Immature natural killer cell (primary cell): ENCODE data around the gene GRM4. TPM values are rescaled to one million over a fixed set of nuclear protein-coding genes. Genes with fewer than 3 reads are reported as not detected.

Experiments
- DNase-seq, 3 donors: peaks; one replicate each; pipeline ENCODE4 v3.0.0; 2022; ENCODE audit warnings: mixed read lengths in 1 of 3
- H3K27ac Mint-ChIP-seq, 6 donors: one replicate each; pipeline ENCODE4 v1.8.0; 2020; ENCODE audit warnings: mixed read lengths in 6 of 6, mild to moderate bottlenecking in 5 of 6, inconsistent platforms in 4 of 6, moderate library complexity in 3 of 6
- H3K27me3 Mint-ChIP-seq, 3 donors: one replicate each; pipeline ENCODE4 v1.8.0; 2020 to 2021; ENCODE audit warnings: low read depth in 3 of 3, mild to moderate bottlenecking in 3 of 3, mixed read lengths in 3 of 3, moderate library complexity in 3 of 3, inconsistent platforms in 1 of 3
- H3K36me3 Mint-ChIP-seq, 3 donors: one replicate each; pipeline ENCODE4 v1.8.0; 2020; ENCODE audit warnings: mixed read lengths in 3 of 3, inconsistent platforms in 2 of 3, mild to moderate bottlenecking in 2 of 3
- H3K4me1 Mint-ChIP-seq, 2 donors: one replicate each; pipeline ENCODE4 v1.8.0; 2020; ENCODE audit warnings: inconsistent platforms in 2 of 2, mild to moderate bottlenecking in 2 of 2, mixed read lengths in 2 of 2, moderate library complexity in 1 of 2
- H3K4me3 Mint-ChIP-seq, 5 donors: one replicate each; pipeline ENCODE4 v1.8.0; 2020; ENCODE audit warnings: mild to moderate bottlenecking in 5 of 5, mixed read lengths in 5 of 5, inconsistent platforms in 3 of 5, moderate library complexity in 3 of 5
- H3K9me3 Mint-ChIP-seq, 6 donors: one replicate each; pipeline ENCODE4 v1.8.0; 2020; ENCODE audit warnings: mild to moderate bottlenecking in 6 of 6, mixed read lengths in 6 of 6, inconsistent platforms in 4 of 6, moderate library complexity in 3 of 6
- polyA plus RNA-seq, 3 donors: library from polyadenylated mRNA; unstranded; fragments of 300-500 nt; fragmentation: Illumina TruSeq; gene quantifications; one replicate each; pipeline ENCODE4 v1.2.3, GENCODE V29; 2021

Gene GRM4
- polyA plus RNA-seq, 3 donors from 2014 or later, result not detected

GRCh38 chr6:34102696-34103095 lies 43.2 kb downstream of the GRM4 start:
- Mint-ChIP-seq H3K36me3 (no peaks in the 10 kb centered on the region), H3K27me3 (peaks cover 6 to 16% (median 7%) of the 10 kb centered on the region in 3 donors), H3K4me1 (no peaks in the 10 kb centered on the region), H3K4me3 (no peak overlapping the region), H3K9me3 (no peaks in the 10 kb centered on the region), H3K27ac (no peak overlapping the region)
- no peak for DNase-seq

- Mint-ChIP-seq H3K4me1 (no peaks in the 10 kb centered on the region), H3K9me3 (no peaks in the 10 kb centered on the region), H3K36me3 (no peaks in the 10 kb centered on the region), H3K4me3 (no peak overlapping the region), H3K27me3 (peaks cover 6 to 14% (median 8%) of the 10 kb centered on the region in 3 donors), H3K27ac (no peak overlapping the region)
- DNase-seq, result no peak
Observed at GRCh38 chr6:34102099-34102656, 43.7 kb downstream of the GRM4 start.

- H3K27ac Mint-ChIP-seq, result no peak overlapping the region
- H3K4me3 Mint-ChIP-seq, result no peak overlapping the region
- H3K27me3 Mint-ChIP-seq, result peaks cover 6 to 12% (median 8%) of the 10 kb centered on the region in 3 donors
- H3K36me3 Mint-ChIP-seq, result no peaks in the 10 kb centered on the region
- H3K4me1 Mint-ChIP-seq, result no peaks in the 10 kb centered on the region
- no peaks in the 10 kb centered on the region for H3K9me3 Mint-ChIP-seq
- DNase-seq, result no peak
Observed at GRCh38 chr6:34100788-34101187, 45.1 kb downstream of the GRM4 start.

GRCh38 chr6:34099878-34100277 lies 46.0 kb downstream of the GRM4 start:
- H3K27me3 Mint-ChIP-seq, result peaks cover 5 to 11% (median 11%) of the 10 kb centered on the region in 3 donors
- H3K36me3 Mint-ChIP-seq, result no peaks in the 10 kb centered on the region
- no peak overlapping the region for H3K4me3 Mint-ChIP-seq
- H3K4me1 Mint-ChIP-seq, result no peaks in the 10 kb centered on the region
- H3K9me3 Mint-ChIP-seq, result no peaks in the 10 kb centered on the region
- no peak for DNase-seq
- no peak overlapping the region for H3K27ac Mint-ChIP-seq

- DNase-seq, result no peak
- Mint-ChIP-seq H3K4me1 (no peaks in the 10 kb centered on the region), H3K27me3 (peaks cover 9 to 11% (median 10%) of the 10 kb centered on the region in 3 donors), H3K9me3 (no peaks in the 10 kb centered on the region), H3K36me3 (no peaks in the 10 kb centered on the region), H3K4me3 (no peak overlapping the region), H3K27ac (no peak overlapping the region)
Observed at GRCh38 chr6:34098045-34098936, 47.6 kb downstream of the GRM4 start.

- H3K27ac Mint-ChIP-seq, result no peak overlapping the region
- H3K4me3 Mint-ChIP-seq, result no peak overlapping the region
- no peaks in the 10 kb centered on the region for H3K4me1 Mint-ChIP-seq
- DNase-seq, result no peak
- H3K36me3 Mint-ChIP-seq, result no peaks in the 10 kb centered on the region
- H3K27me3 Mint-ChIP-seq, result peaks cover 7 to 14% (median 7%) of the 10 kb centered on the region in 3 donors
- H3K9me3 Mint-ChIP-seq, result no peaks in the 10 kb centered on the region
Observed at GRCh38 chr6:34096814-34097213, 49.1 kb downstream of the GRM4 start.

GRCh38 chr6:34096193-34096592 lies 49.7 kb downstream of the GRM4 start:
- H3K9me3 Mint-ChIP-seq, result no peaks in the 10 kb centered on the region
- no peak for DNase-seq
- H3K27ac Mint-ChIP-seq, result no peak overlapping the region
- no peaks in the 10 kb centered on the region for H3K4me1 Mint-ChIP-seq
- H3K27me3 Mint-ChIP-seq, result peaks cover 7 to 17% (median 7%) of the 10 kb centered on the region in 3 donors
- no peaks in the 10 kb centered on the region for H3K36me3 Mint-ChIP-seq
- no peak overlapping the region for H3K4me3 Mint-ChIP-seq

- no peak overlapping the region for H3K27ac Mint-ChIP-seq
- no peaks in the 10 kb centered on the region for H3K36me3 Mint-ChIP-seq
- H3K4me1 Mint-ChIP-seq, result no peaks in the 10 kb centered on the region
- peaks cover 7 to 15% (median 7%) of the 10 kb centered on the region in 3 donors for H3K27me3 Mint-ChIP-seq
- H3K9me3 Mint-ChIP-seq, result no peaks in the 10 kb centered on the region
- DNase-seq, result no peak
- no peak overlapping the region for H3K4me3 Mint-ChIP-seq
Observed at GRCh38 chr6:34095741-34096140, 50.1 kb downstream of the GRM4 start.

GRCh38 chr6:34095136-34095505 lies 50.8 kb downstream of the GRM4 start:
- no peaks in the 10 kb centered on the region for H3K36me3 Mint-ChIP-seq
- H3K27ac Mint-ChIP-seq, result no peak overlapping the region
- no peak overlapping the region for H3K4me3 Mint-ChIP-seq
- no peaks in the 10 kb centered on the region for H3K4me1 Mint-ChIP-seq
- H3K27me3 Mint-ChIP-seq, result peaks cover 5 to 9% (median 7%) of the 10 kb centered on the region in 3 donors
- no peaks in the 10 kb centered on the region for H3K9me3 Mint-ChIP-seq
- DNase-seq, result no peak

- Mint-ChIP-seq H3K36me3 (no peaks in the 10 kb centered on the region), H3K27me3 (peaks cover 5 to 8% (median 7%) of the 10 kb centered on the region in 3 donors), H3K9me3 (no peaks in the 10 kb centered on the region), H3K4me3 (no peak overlapping the region), H3K27ac (no peak overlapping the region), H3K4me1 (no peaks in the 10 kb centered on the region)
- no peak for DNase-seq
Observed at GRCh38 chr6:34094474-34095135, 51.3 kb downstream of the GRM4 start.

- Mint-ChIP-seq H3K4me3 (no peak overlapping the region), H3K27ac (no peak overlapping the region), H3K9me3 (no peaks in the 10 kb centered on the region), H3K4me1 (no peaks in the 10 kb centered on the region), H3K36me3 (no peaks in the 10 kb centered on the region), H3K27me3 (peaks cover 7 to 8% (median 7%) of the 10 kb centered on the region in 3 donors)
- no peak for DNase-seq
Observed at GRCh38 chr6:34093854-34094430, 51.9 kb downstream of the GRM4 start.

GRCh38 chr6:34093206-34093605 lies 52.7 kb downstream of the GRM4 start:
- Mint-ChIP-seq H3K27me3 (peaks cover 7 to 8% (median 7%) of the 10 kb centered on the region in 3 donors), H3K9me3 (no peaks in the 10 kb centered on the region), H3K4me1 (no peaks in the 10 kb centered on the region), H3K36me3 (no peaks in the 10 kb centered on the region), H3K4me3 (no peak overlapping the region), H3K27ac (no peak overlapping the region)
- no peak for DNase-seq

GRCh38 chr6:34092631-34093030 lies 53.3 kb downstream of the GRM4 start:
- Mint-ChIP-seq H3K27ac (no peak overlapping the region), H3K27me3 (peaks cover 7 to 8% (median 7%) of the 10 kb centered on the region in 3 donors), H3K9me3 (no peaks in the 10 kb centered on the region), H3K4me1 (no peaks in the 10 kb centered on the region), H3K36me3 (no peaks in the 10 kb centered on the region), H3K4me3 (no peak overlapping the region)
- no peak for DNase-seq

- no peak overlapping the region for H3K4me3 Mint-ChIP-seq
- H3K36me3 Mint-ChIP-seq, result no peaks in the 10 kb centered on the region
- H3K27me3 Mint-ChIP-seq, result peaks cover 4 to 7% (median 7%) of the 10 kb centered on the region in 3 donors
- no peaks in the 10 kb centered on the region for H3K4me1 Mint-ChIP-seq
- no peak for DNase-seq
- no peak overlapping the region for H3K27ac Mint-ChIP-seq
- H3K9me3 Mint-ChIP-seq, result no peaks in the 10 kb centered on the region
Observed at GRCh38 chr6:34090935-34091334, 55.0 kb downstream of the GRM4 start.
